ENCODE measurements around the gene CCDC106.
A peak's percentile ranks its signal among the peaks of the same experiment; 100 is the strongest.

Gene CCDC106

GRCh38 chr19:55652311-55653128, 4.5 kb downstream of the CCDC106 start:
- H3K79me2 ChIP-seq (ENCODE audit: insufficient read depth, low read depth), result peaks cover 22% of the 10 kb centered on the region
- no peak overlapping the region for H3K4me3 ChIP-seq (IDR thresholded peaks at IDR 0.05; ENCODE audit: insufficient read depth, low read depth, low read length)
- H4K20me1 ChIP-seq (ENCODE audit: insufficient read depth), result no peaks in the 10 kb centered on the region
- H3K27ac ChIP-seq, result no peak overlapping the region
- H3K4me1 ChIP-seq (ENCODE audit: low read depth, poor library complexity, severe bottlenecking), result peaks cover 13% of the 10 kb centered on the region
- no peaks in the 10 kb centered on the region for H3K36me3 ChIP-seq (ENCODE audit: insufficient read depth)
- no peaks in the 10 kb centered on the region for H3K27me3 ChIP-seq (ENCODE audit: insufficient read depth, low read depth)
- no peak overlapping the region for H3K9ac ChIP-seq
- no peak overlapping the region for H3K4me2 ChIP-seq
- H2AFZ ChIP-seq (ENCODE audit: low read depth), result no peak overlapping the region
- TF ChIP-seq, protein P1, sequence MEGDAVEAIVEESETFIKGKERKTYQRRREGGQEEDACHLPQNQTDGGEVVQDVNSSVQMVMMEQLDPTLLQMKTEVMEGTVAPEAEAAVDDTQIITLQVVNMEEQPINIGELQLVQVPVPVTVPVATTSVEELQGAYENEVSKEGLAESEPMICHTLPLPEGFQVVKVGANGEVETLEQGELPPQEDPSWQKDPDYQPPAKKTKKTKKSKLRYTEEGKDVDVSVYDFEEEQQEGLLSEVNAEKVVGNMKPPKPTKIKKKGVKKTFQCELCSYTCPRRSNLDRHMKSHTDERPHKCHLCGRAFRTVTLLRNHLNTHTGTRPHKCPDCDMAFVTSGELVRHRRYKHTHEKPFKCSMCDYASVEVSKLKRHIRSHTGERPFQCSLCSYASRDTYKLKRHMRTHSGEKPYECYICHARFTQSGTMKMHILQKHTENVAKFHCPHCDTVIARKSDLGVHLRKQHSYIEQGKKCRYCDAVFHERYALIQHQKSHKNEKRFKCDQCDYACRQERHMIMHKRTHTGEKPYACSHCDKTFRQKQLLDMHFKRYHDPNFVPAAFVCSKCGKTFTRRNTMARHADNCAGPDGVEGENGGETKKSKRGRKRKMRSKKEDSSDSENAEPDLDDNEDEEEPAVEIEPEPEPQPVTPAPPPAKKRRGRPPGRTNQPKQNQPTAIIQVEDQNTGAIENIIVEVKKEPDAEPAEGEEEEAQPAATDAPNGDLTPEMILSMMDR (conservative IDR thresholded peaks at IDR 0.05; ENCODE audit: low read depth, low read length), result no peak

DNA sequence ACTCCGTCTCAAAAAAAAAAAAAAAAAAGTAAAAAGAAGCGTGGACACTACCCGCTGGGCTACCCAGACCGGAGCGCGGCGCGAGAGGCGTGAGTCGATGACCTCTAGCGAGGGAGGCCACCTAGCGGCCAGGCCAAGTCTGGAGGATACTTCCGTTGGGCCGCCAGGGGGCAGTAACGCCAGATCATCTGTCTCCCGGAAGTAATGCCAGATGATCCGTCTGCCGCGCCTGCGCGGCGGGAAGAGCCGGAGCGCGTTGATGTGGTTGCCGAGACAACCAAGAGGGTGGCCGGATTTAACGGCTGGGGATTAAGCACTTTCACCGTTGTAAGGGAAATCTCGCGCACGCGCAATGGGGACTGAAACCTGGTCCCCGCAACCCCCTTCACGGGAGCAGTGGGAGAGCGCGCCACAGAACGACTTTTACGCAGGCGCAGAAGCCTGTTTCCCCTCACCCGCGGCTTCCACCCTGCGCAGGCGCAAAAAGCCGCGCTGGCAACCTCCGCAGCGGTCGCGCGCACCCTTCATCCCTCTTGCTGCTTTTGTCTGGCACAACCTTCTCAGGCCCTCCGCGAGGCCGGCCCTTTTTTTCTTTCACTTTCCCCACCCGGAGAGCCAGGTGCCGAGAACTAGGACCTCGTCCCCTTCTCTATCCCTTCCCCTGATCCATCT, 5.8 kb downstream of the CCDC106 start:
- Histone ChIP-seq H3K27me3 (ENCODE audit: insufficient read depth, low read depth) (no peaks in the 10 kb centered on the region), H3K4me1 (ENCODE audit: low read depth, poor library complexity, severe bottlenecking) (peaks cover 22% of the 10 kb centered on the region), H4K20me1 (ENCODE audit: insufficient read depth) (no peaks in the 10 kb centered on the region; the same call in 1 of the 2 replicates), H3K4me3 (IDR thresholded peaks at IDR 0.05; ENCODE audit: insufficient read depth, low read depth, low read length) (no peak overlapping the region), H3K4me2 (peak overlapping the region; percentile 36), H3K36me3 (ENCODE audit: insufficient read depth) (no peaks in the 10 kb centered on the region), H2AFZ (ENCODE audit: low read depth) (peak overlapping the region; percentile 54; the same call in 1 of the 2 replicates), H3K79me2 (ENCODE audit: insufficient read depth, low read depth) (peaks cover 35% of the 10 kb centered on the region), H3K27ac (peak overlapping the region; percentile 94), H3K9ac (peak overlapping the region; percentile 95)
- TF ChIP-seq, protein P1 (conservative IDR thresholded peaks at IDR 0.05; ENCODE audit: low read depth, low read length), result peak; percentile 92

- peaks cover 22% of the 10 kb centered on the region for H3K4me1 ChIP-seq (ENCODE audit: low read depth, poor library complexity, severe bottlenecking)
- H3K79me2 ChIP-seq (ENCODE audit: insufficient read depth, low read depth), result peaks cover 41% of the 10 kb centered on the region
- no peaks in the 10 kb centered on the region; the same call in 1 of the 2 replicates for H3K36me3 ChIP-seq (ENCODE audit: insufficient read depth)
- TF ChIP-seq, protein P1 (conservative IDR thresholded peaks at IDR 0.05; ENCODE audit: low read depth, low read length), result no peak
- no peak overlapping the region for H3K4me3 ChIP-seq (IDR thresholded peaks at IDR 0.05; ENCODE audit: insufficient read depth, low read depth, low read length)
- peaks cover 5% of the 10 kb centered on the region; the same call in 1 of the 2 replicates for H4K20me1 ChIP-seq (ENCODE audit: insufficient read depth)
- no peaks in the 10 kb centered on the region for H3K27me3 ChIP-seq (ENCODE audit: insufficient read depth, low read depth)
- H3K9ac ChIP-seq, result peak overlapping the region; percentile 95
- H2AFZ ChIP-seq (ENCODE audit: low read depth), result peak overlapping the region; percentile 54; the same call in 1 of the 2 replicates
- H3K4me2 ChIP-seq, result peak overlapping the region; percentile 36
- peak overlapping the region; percentile 94 for H3K27ac ChIP-seq
Observed at GRCh38 chr19:55654323-55654867, 6.4 kb downstream of the CCDC106 start.

- Histone ChIP-seq H3K27me3 (ENCODE audit: insufficient read depth, low read depth) (no peaks in the 10 kb centered on the region), H2AFZ (ENCODE audit: low read depth) (peak within 1 kb of the TSS; percentile 54), H4K20me1 (ENCODE audit: insufficient read depth) (peaks cover 5% of the 10 kb centered on the region; the same call in 1 of the 2 replicates), H3K36me3 (ENCODE audit: insufficient read depth) (no peaks in the 10 kb centered on the region; the same call in 1 of the 2 replicates), H3K4me3 (IDR thresholded peaks at IDR 0.05; ENCODE audit: insufficient read depth, low read depth, low read length) (no peak within 1 kb of the TSS), H3K27ac (peak within 1 kb of the TSS; percentile 94), H3K9ac (peak within 1 kb of the TSS; percentile 95), H3K4me1 (ENCODE audit: low read depth, poor library complexity, severe bottlenecking) (peaks cover 22% of the 10 kb centered on the region), H3K4me2 (peak within 1 kb of the TSS; percentile 88), H3K79me2 (ENCODE audit: insufficient read depth, low read depth) (peaks cover 48% of the 10 kb centered on the region)
- TF ChIP-seq, protein P1 (conservative IDR thresholded peaks at IDR 0.05; ENCODE audit: low read depth, low read length), result no peak
Observed at GRCh38 chr19:55654868-55655647, 7.0 kb downstream of the CCDC106 start, which contains the start of gene U2AF2. U2AF2 (plus strand) TSS chr19:55655035; CDS start chr19:55655105, 70 bp downstream.

All from KMS-11 (cell line).